Ovary (tissue), 9 donors: ENCODE data around the gene PPIL6. TPM values are rescaled to one million over a fixed set of nuclear protein-coding genes. Genes with fewer than 3 reads are reported as not detected.

Experiments used
- DNase-seq, 5 donors: peaks; one replicate each; pipeline ENCODE4 v3.0.0-alpha.2; 2019 to 2020
- H3K27ac ChIP-seq, 2 donors: fragments of 200-600 bp; one replicate each; pipeline versions ENCODE4 v1.5.1 to v1.8.0; 2019 to 2022
- H3K27me3 ChIP-seq: fragments of 200-600 bp; one replicate; pipeline ENCODE4 v1.8.0; 2022
- H3K36me3 ChIP-seq: fragments of 200-600 bp; sonication (generic); one replicate; pipeline ENCODE4 v1.5.1; 2019
- H3K4me1 ChIP-seq: one replicate; pipeline ENCODE4 v1.8.1; 2013; ENCODE audit warnings: mild to moderate bottlenecking, moderate library complexity; ENCODE audit not compliant: insufficient read depth
- H3K4me3 ChIP-seq: fragments of 200-600 bp; sonication (generic); one replicate; pipeline ENCODE4 v1.5.1; 2017
- H3K9me3 ChIP-seq, 2 donors: fragments of 200-600 bp in 1 of 2; sonication (generic) in 1 of 2; one replicate each; pipeline versions ENCODE4 v1.5.1 to v1.8.1; 2013 to 2019; ENCODE audit warnings: mild to moderate bottlenecking in 1 of 2, moderate library complexity in 1 of 2
- CTCF ChIP-seq, 3 donors: fragments of 450-650 bp in 2 of 3; fragments of 200-600 bp in 1 of 3; IDR thresholded peaks; one replicate each; pipeline versions ENCODE4 v1.5.1 to v1.8.0; 2016 to 2022; ENCODE audit warnings: antibody characterized with exemption in 3 of 3, mild to moderate bottlenecking in 1 of 3
- EP300 ChIP-seq: sonication (generic); formaldehyde crosslinking; IDR thresholded peaks from one replicate; pipeline ENCODE4 v1.6.1; 2017; ENCODE audit warnings: antibody characterized with exemption
- POLR2A ChIP-seq: fragments of 450-650 bp; IDR thresholded peaks from one replicate; pipeline ENCODE4 v1.6.1; 2017; ENCODE audit warnings: antibody characterized with exemption, mild to moderate bottlenecking, moderate library complexity
- WGBS, 3 donors: extraction: QIAGEN DNeasy Blood & Tissue Kit in 1 of 3; methylation state at CpG; one replicate each; pipeline versions ENCODE4 v1.1.5 to v1.1.7; 2013 to 2017; 5-methylcytosine and 5-hydroxymethylcytosine counted together
- intact Hi-C, 4 donors: fragments of 100-400 bp; cut with DNase I; formaldehyde crosslinking; loops; one replicate each; pipeline versions ENCODE4 v1.11.0 to v1.15.1; 2022 to 2023
- polyA plus RNA-seq, 2 donors: library from polyadenylated mRNA; stranded (reverse); fragments of 200-250 nt in 1 of 2; fragments of 350-450 nt in 1 of 2; fragmentation: Illumina TruSeq in 1 of 2; extraction: RNeasy Lipid Tissue Mini Kit (QIAGEN cat#74804) in 1 of 2; gene quantifications; one replicate each; pipeline ENCODE4 v1.2.3, GENCODE V29; 2013 to 2014
- total RNA-seq, 7 donors: library from RNA; depleted of rRNA in 2 of 7; stranded (reverse); fragments of >200 nt in 2 of 7; fragmentation: NEBNext Ultra II Directional in 3 of 7; extraction: Animal tissue kit (Norgen Biotek cat#: 25700) in 3 of 7; gene quantifications; one replicate each; pipeline versions ENCODE4 v1.1.0 to v1.2.4, GENCODE V29; 2016 to 2023
- donor health status: DM: no; HTN: no; CAD: no; lungs with moderate emphysema.
- donor health status: DM: no; HTN: no; CAD: no.
- donor health status: Bipolar disorder and iron deficiency.
- donor health status: DM: yes; HTN: yes; CAD: no.
- donor health status: DM: no; HTN: no; CAD: no.
- donor health status: DM: yes; HTN: yes; CAD: no.

The PPIL6 gene
- total and polyA plus RNA-seq, 9 donors, result 6.3 to 29.8 (median 10.9) TPM

- H3K27me3 ChIP-seq, result no peaks in the 10 kb centered on the region
- H3K4me3 ChIP-seq, result no peak overlapping the region
- no peaks in the 10 kb centered on the region for H3K9me3 ChIP-seq
- no peak for DNase-seq
- 96 to 98% (median 97%) methylated on average over 6 of the region's 6 CpGs for WGBS, 3 donors
- intact Hi-C loops, result loop anchor here in 1 of 4 donors (5.0 kb wide), 1 partner anchor 69 kb away; no protein-coding TSS in a partner anchor
- no peaks in the 10 kb centered on the region for H3K36me3 ChIP-seq
- TF ChIP-seq POLR2A (no peak), EP300 (no peak), CTCF (IDR thresholded peaks at IDR 0.05) (no peak)
- H3K4me1 ChIP-seq, result no peaks in the 10 kb centered on the region
- H3K27ac ChIP-seq, result no peak overlapping the region
Measured at GRCh38 chr6:109342911-109343310, 97.5 kb downstream of the PPIL6 start.

GRCh38 chr6:109342506-109342905 lies 97.9 kb downstream of the PPIL6 start:
- WGBS, 3 donors, result 77 to 83% (median 82%) methylated on average over 5 of the region's 5 CpGs

GRCh38 chr6:109340811-109341210 lies 99.6 kb downstream of the PPIL6 start:
- Histone ChIP-seq H3K27ac (no peak overlapping the region), H3K27me3 (no peaks in the 10 kb centered on the region), H3K36me3 (no peaks in the 10 kb centered on the region), H3K4me3 (no peak overlapping the region), H3K4me1 (no peaks in the 10 kb centered on the region), H3K9me3 (no peaks in the 10 kb centered on the region)
- 88 to 94% (median 93%) methylated on average over 4 of the region's 4 CpGs for WGBS, 3 donors
- DNase-seq, result no peak
- TF ChIP-seq POLR2A, result no peak
- no peak for TF ChIP-seq EP300
- no peak for TF ChIP-seq CTCF (IDR thresholded peaks at IDR 0.05)
- intact Hi-C loops, result loop anchor here in 1 of 4 donors (5.0 kb wide), 1 partner anchor 71 kb away; no protein-coding TSS in a partner anchor

More at GRCh38 chr6:109342506-109342905, 97.9 kb downstream of the PPIL6 start:
- intact Hi-C loops, result loop anchor here in 1 of 4 donors (5.0 kb wide), 1 partner anchor 70 kb away; no protein-coding TSS in a partner anchor
- no peak for TF ChIP-seq EP300
- TF ChIP-seq POLR2A, result no peak
- TF ChIP-seq CTCF (IDR thresholded peaks at IDR 0.05), result no peak
- no peaks in the 10 kb centered on the region for H3K27me3 ChIP-seq
- DNase-seq, result no peak
- no peaks in the 10 kb centered on the region for H3K36me3 ChIP-seq
- H3K4me3 ChIP-seq, result no peak overlapping the region
- H3K9me3 ChIP-seq, result no peaks in the 10 kb centered on the region
- no peak overlapping the region for H3K27ac ChIP-seq
- no peaks in the 10 kb centered on the region for H3K4me1 ChIP-seq

Other genes with a start within 250 kb of the PPIL6 start
- gene CD164, start 58.2 kb downstream of the PPIL6 start, total RNA-seq, result 100 to 1,000 TPM; 145 to 215 (median 173) TPM
- 100 to 1,000 TPM; 129 to 203 TPM for gene CD164, start 58.2 kb downstream of the PPIL6 start, polyA plus RNA-seq
- 10 to 100 TPM in 3 of 7 donors, 1 to 10 TPM in 4; 7.7 to 21.7 (median 9.3) TPM for gene SMPD2, start 96 bp upstream of the PPIL6 start, total RNA-seq
- 1 to 10 TPM; 8.5 to 8.9 TPM for gene SMPD2, start 96 bp upstream of the PPIL6 start, polyA plus RNA-seq
- gene MICAL1, start 15.1 kb upstream of the PPIL6 start, total RNA-seq, result 10 to 100 TPM; 10.3 to 24.0 (median 12.6) TPM
- 10 to 100 TPM; 14.9 to 19.1 TPM for gene MICAL1, start 15.1 kb upstream of the PPIL6 start, polyA plus RNA-seq
- gene ZBTB24, start 42.6 kb upstream of the PPIL6 start, total RNA-seq, result 10 to 100 TPM in 1 of 7 donors, 1 to 10 TPM in 6; 5.2 to 10.2 (median 7.0) TPM
- gene ZBTB24, start 42.6 kb upstream of the PPIL6 start, polyA plus RNA-seq, result 1 to 10 TPM; 3.5 to 5.7 TPM